Thyroid gland (tissue), 4 donors: ENCODE results near the gene PCYOX1L. TPM values are rescaled to one million over a fixed set of nuclear protein-coding genes. Genes with fewer than 3 reads are reported as not detected.

ENCODE experiments used
- DNase-seq, 2 donors: peaks; one replicate each; pipeline ENCODE4 v3.0.0-alpha.2; 2019
- H3K27ac ChIP-seq, 3 donors: fragments of 200-600 bp; sonication (generic); 1 replicate in 2 of 3; 2 replicates in 1 of 3; pipeline ENCODE4 v1.5.1; 2016 to 2019; ENCODE audit warnings: mild to moderate bottlenecking in 1 of 3, moderate library complexity in 1 of 3
- H3K27me3 ChIP-seq: fragments of 200-600 bp; sonication (generic); one replicate; pipeline ENCODE4 v1.5.1; 2019
- H3K36me3 ChIP-seq, 2 donors: fragments of 200-600 bp; sonication (generic); one replicate each; pipeline ENCODE4 v1.5.1; 2016 to 2019
- H3K4me1 ChIP-seq, 2 donors: fragments of 200-600 bp; sonication (generic); one replicate each; pipeline ENCODE4 v1.5.1; 2017 to 2019
- H3K4me3 ChIP-seq, 3 donors: fragments of 200-600 bp; sonication (generic); replicated peaks in 1 of 3; 1 replicate in 2 of 3; 2 replicates in 1 of 3; pipeline ENCODE4 v1.5.1; 2016; ENCODE audit warnings: mild to moderate bottlenecking in 1 of 3
- H3K9me3 ChIP-seq: fragments of 200-600 bp; sonication (generic); one replicate; pipeline ENCODE4 v1.5.1; 2017
- CTCF ChIP-seq, 6 experiments: fragments of 200-600 bp in 3 of 6; fragments of 450-650 bp in 3 of 6; sonication (generic) in 3 of 6; IDR thresholded peaks; one replicate each; pipeline ENCODE4 v1.5.1; 2016 to 2019; ENCODE audit warnings: antibody characterized with exemption in 6 of 6, mild to moderate bottlenecking in 2 of 6, inconsistent platforms in 1 of 6, moderate library complexity in 1 of 6
- POLR2A ChIP-seq, 2 donors: fragments of 450-650 bp; IDR thresholded peaks; one replicate each; pipeline ENCODE4 v1.6.1; 2017; ENCODE audit warnings: antibody characterized with exemption in 2 of 2, mild to moderate bottlenecking in 2 of 2, moderate library complexity in 1 of 2
- WGBS, 2 donors: methylation state at CpG; one replicate each; pipeline ENCODE4 v1.1.5; 2017; 5-methylcytosine and 5-hydroxymethylcytosine counted together
- intact Hi-C: fragments of 100-400 bp; cut with DNase I; formaldehyde crosslinking; loops from one replicate; pipeline ENCODE4 v1.15.1; 2023
- total RNA-seq, 4 donors: library from RNA; depleted of rRNA; stranded (reverse); fragments of >200 nt; gene quantifications; one replicate each; pipeline ENCODE4 v1.2.3, GENCODE V29; 2016

PCYOX1L gene
- total RNA-seq, 4 donors from 2014 or later, result 1.8 to 4.4 (median 2.4) TPM

- Histone ChIP-seq H3K9me3 (no peaks in the 10 kb centered on the region), H3K4me3 (no peak overlapping the region), H3K27me3 (no peaks in the 10 kb centered on the region), H3K36me3 (no peaks in the 10 kb centered on the region), H3K27ac (no peak overlapping the region), H3K4me1 (peaks cover 0 to 7% of the 10 kb centered on the region in 2 donors)
- TF ChIP-seq CTCF (IDR thresholded peaks at IDR 0.05) (no peak), POLR2A (IDR thresholded peaks at IDR 0.05) (no peak)
- DNase-seq, result no peak
- WGBS, 2 donors, result 95% methylated on average over 2 of the region's 2 CpGs
- intact Hi-C loops, result no loop called here
Measured at GRCh38 chr5:149401051-149401450, 43.2 kb downstream of the PCYOX1L start.

- no peak for TF ChIP-seq CTCF (IDR thresholded peaks at IDR 0.05)
- Histone ChIP-seq H3K27me3 (no peaks in the 10 kb centered on the region), H3K27ac (no peak overlapping the region), H3K4me3 (no peak overlapping the region), H3K9me3 (no peaks in the 10 kb centered on the region), H3K36me3 (no peaks in the 10 kb centered on the region), H3K4me1 (peaks cover 0 to 7% of the 10 kb centered on the region in 2 donors)
- intact Hi-C loops, result no loop called here
- WGBS, 2 donors, result 96 to 97% methylated on average over 3 of the region's 3 CpGs
- no peak for DNase-seq
Measured at GRCh38 chr5:149402291-149402690, 44.4 kb downstream of the PCYOX1L start.

DNA sequence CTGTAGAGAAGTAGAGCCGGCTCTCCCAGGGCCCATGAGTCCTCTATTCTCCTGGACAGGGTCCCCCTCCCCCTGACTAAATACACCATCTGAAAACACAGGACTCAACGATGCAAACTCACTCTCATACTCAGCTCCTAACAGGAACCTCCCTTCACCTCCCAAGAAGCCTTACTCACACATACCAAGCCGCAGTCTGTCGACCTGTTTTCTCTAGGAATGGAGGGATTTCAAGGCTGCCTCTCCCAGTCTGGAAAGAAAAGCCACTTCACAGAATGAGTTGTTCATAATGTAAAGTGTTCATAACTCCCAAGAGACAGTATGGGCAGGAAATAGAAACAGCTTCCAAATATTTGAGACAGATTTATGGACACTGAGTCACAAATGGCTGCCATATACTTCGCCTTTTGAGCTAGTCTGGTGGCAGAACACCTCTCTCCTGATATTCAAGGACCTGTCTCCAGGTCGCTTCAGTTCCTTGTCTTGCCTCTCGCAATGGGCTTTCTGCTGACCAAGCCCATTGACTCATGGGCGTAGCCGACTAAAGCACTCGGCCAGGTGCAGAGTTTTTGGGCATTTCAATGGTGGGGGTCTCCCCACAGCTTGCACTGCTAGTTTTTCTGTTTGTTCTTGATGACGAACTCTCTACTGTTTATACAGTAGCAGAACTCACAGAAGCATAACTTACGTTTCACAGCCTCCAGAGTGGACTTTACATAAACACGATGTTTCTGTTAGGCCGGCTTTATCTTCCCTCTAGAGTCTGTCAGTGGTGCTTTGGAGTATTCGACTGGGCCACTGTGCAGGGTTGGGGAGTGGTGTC is 46.3 kb downstream of the PCYOX1L start:
- H3K27ac ChIP-seq, result peak overlapping the region in 1 of 3 donors; percentile 2
- no peaks in the 10 kb centered on the region for H3K36me3 ChIP-seq
- 47 to 57% methylated on average over 15 of the region's 15 CpGs for WGBS, 2 donors
- intact Hi-C loops, result no loop called here
- DNase-seq, result no peak
- no peak overlapping the region for H3K4me3 ChIP-seq
- H3K9me3 ChIP-seq, result no peaks in the 10 kb centered on the region
- no peaks in the 10 kb centered on the region for H3K27me3 ChIP-seq
- peaks cover 0 to 7% of the 10 kb centered on the region in 2 donors for H3K4me1 ChIP-seq
- no peak for TF ChIP-seq CTCF (IDR thresholded peaks at IDR 0.05)
- TF ChIP-seq POLR2A (IDR thresholded peaks at IDR 0.05), result no peak

DNA sequence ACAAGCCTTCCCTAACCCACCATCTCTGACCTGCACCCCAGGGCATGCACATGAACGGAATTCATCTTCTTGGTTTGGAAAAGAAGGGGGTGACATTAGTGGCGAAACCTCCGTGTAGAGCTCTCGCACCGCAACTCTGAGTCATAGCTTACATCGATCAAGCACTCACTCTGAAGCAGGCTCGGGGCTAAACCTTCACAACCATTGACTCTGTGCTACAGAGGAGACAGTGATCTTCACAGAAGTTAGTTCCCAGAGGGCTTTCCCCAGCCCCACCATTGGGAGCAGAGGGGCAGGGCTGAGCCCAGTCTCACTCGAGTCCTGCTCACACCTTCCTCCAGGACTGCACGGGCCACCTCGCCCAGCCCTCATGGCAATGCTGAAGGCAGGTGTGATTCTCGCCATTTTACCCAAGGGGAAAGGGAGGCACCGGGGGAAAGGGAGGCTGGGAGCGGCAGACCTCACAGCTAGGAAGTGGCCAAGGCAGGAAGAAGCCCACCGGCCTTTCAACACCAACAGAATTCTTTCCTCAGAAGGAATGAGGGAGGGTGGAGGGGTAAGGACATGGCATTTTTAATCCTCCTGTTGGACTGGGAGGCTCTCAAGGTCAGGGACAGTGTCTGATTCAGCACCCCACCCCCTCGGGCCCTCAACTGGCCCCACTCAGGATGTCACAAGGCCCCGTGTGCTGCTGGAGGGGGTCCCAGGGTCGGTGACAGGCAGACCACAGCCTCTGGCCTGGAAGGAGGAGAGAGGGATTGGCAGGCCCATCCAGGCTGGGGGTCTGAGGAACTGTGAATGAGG is 47.1 kb downstream of the PCYOX1L start:
- Histone ChIP-seq H3K27me3 (no peaks in the 10 kb centered on the region), H3K4me1 (peaks cover 0 to 7% of the 10 kb centered on the region in 2 donors), H3K27ac (peak overlapping the region in 2 of 3 donors; percentile 1 to 49), H3K4me3 (no peak overlapping the region), H3K9me3 (no peaks in the 10 kb centered on the region), H3K36me3 (no peaks in the 10 kb centered on the region)
- intact Hi-C loops, result no loop called here
- DNase-seq, result no peak
- TF ChIP-seq CTCF (IDR thresholded peaks at IDR 0.05) (no peak), POLR2A (IDR thresholded peaks at IDR 0.05) (no peak)
- WGBS, 2 donors, result 71 to 75% methylated on average over 12 to 15 of the region's 17 CpGs
